ENCODE data around the gene ACAD10.

DNA sequence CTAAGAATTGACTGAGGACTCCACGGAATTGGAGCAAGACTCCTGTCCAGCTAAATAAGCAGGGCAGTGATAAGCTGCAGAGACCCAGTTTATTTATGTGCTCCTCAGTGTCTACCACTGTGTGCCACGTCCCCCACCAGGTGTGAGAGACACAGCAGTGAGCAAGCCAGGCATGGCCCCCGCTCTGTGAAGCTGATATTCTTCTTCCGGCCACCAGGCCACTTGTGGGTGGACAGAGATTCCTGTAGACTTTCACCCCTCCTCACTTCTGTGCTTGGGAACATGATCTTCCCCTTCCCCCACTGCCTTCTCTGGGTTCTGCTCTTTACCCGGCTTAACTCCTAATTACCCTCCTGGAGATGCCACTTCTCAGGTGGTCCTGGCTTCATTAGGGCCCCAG lies 21.4 kb upstream of the ACAD10 start:
- TF ChIP-seq, protein P1, sequence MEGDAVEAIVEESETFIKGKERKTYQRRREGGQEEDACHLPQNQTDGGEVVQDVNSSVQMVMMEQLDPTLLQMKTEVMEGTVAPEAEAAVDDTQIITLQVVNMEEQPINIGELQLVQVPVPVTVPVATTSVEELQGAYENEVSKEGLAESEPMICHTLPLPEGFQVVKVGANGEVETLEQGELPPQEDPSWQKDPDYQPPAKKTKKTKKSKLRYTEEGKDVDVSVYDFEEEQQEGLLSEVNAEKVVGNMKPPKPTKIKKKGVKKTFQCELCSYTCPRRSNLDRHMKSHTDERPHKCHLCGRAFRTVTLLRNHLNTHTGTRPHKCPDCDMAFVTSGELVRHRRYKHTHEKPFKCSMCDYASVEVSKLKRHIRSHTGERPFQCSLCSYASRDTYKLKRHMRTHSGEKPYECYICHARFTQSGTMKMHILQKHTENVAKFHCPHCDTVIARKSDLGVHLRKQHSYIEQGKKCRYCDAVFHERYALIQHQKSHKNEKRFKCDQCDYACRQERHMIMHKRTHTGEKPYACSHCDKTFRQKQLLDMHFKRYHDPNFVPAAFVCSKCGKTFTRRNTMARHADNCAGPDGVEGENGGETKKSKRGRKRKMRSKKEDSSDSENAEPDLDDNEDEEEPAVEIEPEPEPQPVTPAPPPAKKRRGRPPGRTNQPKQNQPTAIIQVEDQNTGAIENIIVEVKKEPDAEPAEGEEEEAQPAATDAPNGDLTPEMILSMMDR (IDR thresholded peaks at IDR 0.05), result no peak
- TF ChIP-seq POLR2A (IDR thresholded peaks at IDR 0.05) (no peak), EP300 (IDR thresholded peaks at IDR 0.05) (no peak)
